ENCODE data around the gene PHF13.

GRCh38 chr1:6668503-6668902, 55.0 kb downstream of the PHF13 start:
- TF ChIP-seq EP300 (conservative IDR thresholded peaks at IDR 0.05; ENCODE audit: poor library complexity, severe bottlenecking) (no peak), CTCF (IDR thresholded peaks at IDR 0.05; ENCODE audit: poor library complexity, severe bottlenecking) (no peak)
